KBM-7 (cell line): ENCODE measurements around the gene NOSIP.

Experiments
- DNase-seq: peaks from one replicate; pipeline ENCODE4 v3.0.0-alpha.2; 2015
- in situ Hi-C: fragments of 300-500 bp; cut with MboI; formaldehyde crosslinking; loops from 2 replicates; pipeline ENCODE4 v1.14.3; 2020; ENCODE audit warnings: low sequenced_read_pairs, low pct_unique_long_range_greater_than_20kb, mixed read lengths

The NOSIP gene

GRCh38 chr19:49579947-49580263, 451 bp downstream of the NOSIP start:
- in situ Hi-C loops = no loop called here
- no peak for DNase-seq

- in situ Hi-C loops = no loop called here
Measured at GRCh38 chr19:49579193-49579592, 1.2 kb downstream of the NOSIP start.

GRCh38 chr19:49574206-49574755, 6.1 kb downstream of the NOSIP start:
- in situ Hi-C loops = no loop called here

More at GRCh38 chr19:49579193-49579592, 1.2 kb downstream of the NOSIP start:
- no peak for DNase-seq

GRCh38 chr19:49573425-49573824, 6.9 kb downstream of the NOSIP start:
- no peak for DNase-seq
- in situ Hi-C loops = no loop called here

More at GRCh38 chr19:49574206-49574755, 6.1 kb downstream of the NOSIP start:
- DNase-seq = no peak

GRCh38 chr19:49573009-49573408, 7.3 kb downstream of the NOSIP start:
- in situ Hi-C loops = no loop called here

GRCh38 chr19:49570997-49571676, 9.2 kb downstream of the NOSIP start:
- in situ Hi-C loops = no loop called here
- peak; percentile 64 for DNase-seq

More at GRCh38 chr19:49573009-49573408, 7.3 kb downstream of the NOSIP start:
- DNase-seq = no peak

GRCh38 chr19:49570138-49570856, 10.1 kb downstream of the NOSIP start:
- in situ Hi-C loops = no loop called here
- peak; percentile 87 for DNase-seq

GRCh38 chr19:49567861-49568441, 12.4 kb downstream of the NOSIP start:
- in situ Hi-C loops = no loop called here
- DNase-seq = peak; percentile 15

- in situ Hi-C loops = no loop called here
- DNase-seq = no peak
Measured at GRCh38 chr19:49566302-49566701, 14.1 kb downstream of the NOSIP start.

GRCh38 chr19:49565261-49565660, 15.1 kb downstream of the NOSIP start:
- in situ Hi-C loops = no loop called here
- DNase-seq = no peak

GRCh38 chr19:49564616-49565045, 15.7 kb downstream of the NOSIP start:
- in situ Hi-C loops = no loop called here
- DNase-seq = no peak

GRCh38 chr19:49560358-49560900, 19.9 kb downstream of the NOSIP start:
- no peak for DNase-seq
- in situ Hi-C loops = no loop called here

GRCh38 chr19:49559928-49560327, 20.4 kb downstream of the NOSIP start:
- DNase-seq = no peak
- in situ Hi-C loops = no loop called here

GRCh38 chr19:49559443-49559842, 20.9 kb downstream of the NOSIP start:
- in situ Hi-C loops = no loop called here

GRCh38 chr19:49558591-49558990, 21.8 kb downstream of the NOSIP start:
- no peak for DNase-seq
- in situ Hi-C loops = no loop called here

More at GRCh38 chr19:49559443-49559842, 20.9 kb downstream of the NOSIP start:
- DNase-seq = no peak

GRCh38 chr19:49557641-49558325, 22.6 kb downstream of the NOSIP start:
- no peak for DNase-seq
- in situ Hi-C loops = no loop called here

GRCh38 chr19:49556412-49557398, 23.7 kb downstream of the NOSIP start:
- in situ Hi-C loops = no loop called here
- no peak for DNase-seq
